Stimulated activated CD4-positive, alpha-beta T cell treated with anti-CD3 and anti-CD28 coated beads, TNF-alpha, amount 100 ng/mL, for 48 hours (primary cell): ENCODE results near the gene CFDP1.

Experiments
- DNase-seq, 3 donors: peaks; one replicate each; pipeline ENCODE4 v3.0.0-alpha.2; 2020; ENCODE audit warnings: low read depth in 3 of 3

Gene CFDP1

GRCh38 chr16:75432828-75433731 is at the start of gene CFDP1:
Gene CFDP1 (minus strand): TSS chr16:75433503. CDS start chr16:75433352, 151 bp downstream.
- peak; percentile 90 to 95 (median 92) for DNase-seq

GRCh38 chr16:75482434-75483205 is 49.3 kb upstream of the CFDP1 start:
- DNase-seq: no peak

GRCh38 chr16:75481475-75481874 is 48.2 kb upstream of the CFDP1 start:
- DNase-seq: no peak

DNA sequence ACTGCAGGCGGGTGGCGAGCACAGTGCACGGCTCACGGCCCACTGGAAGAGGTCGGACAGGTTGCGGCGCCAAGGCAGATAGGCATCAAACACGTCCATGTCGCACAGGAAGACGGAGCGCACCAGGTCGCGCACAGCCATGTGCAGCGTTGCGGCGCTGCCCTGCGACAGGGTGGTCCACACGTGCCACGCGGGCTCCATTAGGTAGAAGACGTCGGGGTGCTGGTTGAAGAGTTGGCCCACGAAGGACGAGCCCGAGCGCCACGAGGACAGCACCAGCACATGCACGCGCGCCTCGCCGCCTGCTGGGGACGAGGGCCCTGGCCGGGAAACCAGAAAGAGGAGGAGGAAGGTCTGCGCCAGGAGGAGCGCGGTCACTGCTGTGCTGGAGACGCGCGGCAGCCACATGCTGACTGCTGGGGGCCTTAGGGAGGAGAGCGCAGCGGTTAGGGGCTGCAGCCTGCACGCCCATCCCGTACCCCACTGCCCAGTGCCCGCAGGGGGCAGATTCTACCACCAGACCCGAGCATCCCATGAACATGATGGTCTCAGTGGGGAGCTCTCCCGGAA is 46.2 kb upstream of the CFDP1 start:
- DNase-seq: no peak

DNA sequence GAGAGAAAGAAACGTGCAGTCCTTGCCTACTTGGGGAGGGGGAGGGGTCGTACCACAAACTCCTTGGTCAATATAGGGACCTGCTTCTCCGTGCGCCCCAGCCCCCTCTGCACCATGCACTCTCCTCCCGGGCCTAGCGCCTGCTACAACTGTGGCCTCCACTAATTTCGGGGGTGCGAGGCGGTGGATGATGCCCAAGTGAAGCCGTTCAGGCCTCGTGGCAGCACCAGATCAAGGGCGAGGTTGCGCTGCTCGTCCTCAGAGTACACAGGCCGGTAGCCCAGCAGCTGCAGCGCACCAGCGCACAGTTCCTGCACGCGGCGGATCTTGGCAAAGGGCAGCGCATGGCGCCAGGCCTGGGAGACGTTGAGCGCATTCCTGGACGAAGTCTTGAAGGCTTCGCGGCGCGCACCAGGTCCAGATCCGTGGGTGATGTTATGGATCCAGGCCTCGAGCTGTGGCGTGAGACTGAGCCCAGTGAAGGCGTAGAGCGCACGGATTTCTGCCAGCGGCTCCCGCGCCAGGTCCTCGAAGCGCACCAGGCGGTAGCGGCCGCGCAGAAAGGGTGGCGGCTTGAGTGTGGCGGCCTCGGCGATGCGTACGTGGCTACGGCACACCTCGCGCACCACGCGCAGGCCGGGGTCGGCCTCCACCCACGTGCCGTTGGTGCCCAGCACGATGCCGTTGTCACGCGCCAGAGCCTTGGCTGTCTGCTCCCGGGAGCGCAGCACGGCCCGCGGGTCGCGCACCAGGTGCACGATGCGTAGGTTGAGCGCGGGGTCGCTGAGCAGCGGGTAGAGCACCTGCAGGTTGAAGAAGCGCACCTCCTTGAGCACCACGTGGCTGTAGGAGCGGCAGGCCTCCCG is 45.4 kb upstream of the CFDP1 start:
- no peak for DNase-seq

DNA sequence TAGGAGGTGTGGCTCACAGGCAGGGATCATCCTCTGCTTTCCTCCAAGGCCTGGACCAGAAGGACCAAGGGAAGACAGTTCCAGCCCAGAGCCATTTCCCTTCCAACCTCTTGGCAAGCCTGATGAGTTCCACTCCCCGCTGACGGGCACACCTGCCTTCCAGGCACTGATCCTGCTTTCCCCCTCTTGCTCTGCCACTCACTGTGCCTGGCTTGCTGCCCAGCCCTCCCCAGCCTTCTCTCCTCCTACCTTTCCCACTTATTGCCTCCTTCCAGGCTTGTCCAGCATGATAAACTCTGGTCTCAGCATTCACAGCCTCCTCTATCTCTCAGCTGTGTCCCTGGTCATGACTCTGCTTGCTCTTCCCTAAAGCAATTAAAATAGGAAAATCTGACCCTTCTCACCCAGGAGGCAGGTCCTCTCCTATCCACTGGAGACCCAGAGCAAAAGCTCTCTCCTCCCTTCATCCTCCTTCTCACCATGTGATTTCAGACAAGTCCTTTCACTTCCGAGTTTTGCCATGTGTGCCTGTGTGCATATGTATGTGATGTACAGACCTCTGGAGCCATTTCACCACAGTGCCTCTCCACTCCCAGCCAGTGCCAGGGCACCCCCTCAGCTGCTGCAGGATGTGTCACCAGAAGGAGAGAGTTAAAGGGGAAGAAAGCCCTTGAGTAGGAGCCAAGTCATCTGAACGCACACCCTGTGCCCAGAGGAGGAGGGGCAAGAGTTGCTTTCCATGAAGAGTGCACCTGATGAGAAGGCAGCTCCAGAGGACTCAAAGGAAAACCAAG is 44.6 kb upstream of the CFDP1 start:
- no peak for DNase-seq

- no peak for DNase-seq
These were observed 43.5 kb upstream of the CFDP1 start for GRCh38 chr16:75476817-75477216.

DNA sequence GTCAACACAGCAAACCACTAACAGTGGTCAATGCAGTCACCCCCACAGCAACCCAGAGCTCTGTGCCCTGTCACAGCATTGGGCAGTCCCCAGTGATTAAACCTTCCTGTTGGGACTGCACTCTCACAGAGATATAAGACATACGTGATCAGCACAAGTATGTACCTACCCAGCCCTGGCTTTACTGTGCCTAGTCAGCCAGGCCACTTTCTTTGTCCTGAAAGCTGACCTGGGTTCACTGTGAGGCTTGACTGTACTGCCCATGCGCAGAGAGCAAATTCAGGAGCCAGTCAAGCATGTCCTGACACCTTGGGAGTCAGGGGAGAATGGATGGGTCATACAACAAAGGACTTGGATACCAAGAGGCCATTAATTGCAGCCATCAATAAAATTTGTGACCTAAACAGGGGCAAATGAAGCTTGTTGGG is 42.1 kb upstream of the CFDP1 start:
- DNase-seq: no peak

DNA sequence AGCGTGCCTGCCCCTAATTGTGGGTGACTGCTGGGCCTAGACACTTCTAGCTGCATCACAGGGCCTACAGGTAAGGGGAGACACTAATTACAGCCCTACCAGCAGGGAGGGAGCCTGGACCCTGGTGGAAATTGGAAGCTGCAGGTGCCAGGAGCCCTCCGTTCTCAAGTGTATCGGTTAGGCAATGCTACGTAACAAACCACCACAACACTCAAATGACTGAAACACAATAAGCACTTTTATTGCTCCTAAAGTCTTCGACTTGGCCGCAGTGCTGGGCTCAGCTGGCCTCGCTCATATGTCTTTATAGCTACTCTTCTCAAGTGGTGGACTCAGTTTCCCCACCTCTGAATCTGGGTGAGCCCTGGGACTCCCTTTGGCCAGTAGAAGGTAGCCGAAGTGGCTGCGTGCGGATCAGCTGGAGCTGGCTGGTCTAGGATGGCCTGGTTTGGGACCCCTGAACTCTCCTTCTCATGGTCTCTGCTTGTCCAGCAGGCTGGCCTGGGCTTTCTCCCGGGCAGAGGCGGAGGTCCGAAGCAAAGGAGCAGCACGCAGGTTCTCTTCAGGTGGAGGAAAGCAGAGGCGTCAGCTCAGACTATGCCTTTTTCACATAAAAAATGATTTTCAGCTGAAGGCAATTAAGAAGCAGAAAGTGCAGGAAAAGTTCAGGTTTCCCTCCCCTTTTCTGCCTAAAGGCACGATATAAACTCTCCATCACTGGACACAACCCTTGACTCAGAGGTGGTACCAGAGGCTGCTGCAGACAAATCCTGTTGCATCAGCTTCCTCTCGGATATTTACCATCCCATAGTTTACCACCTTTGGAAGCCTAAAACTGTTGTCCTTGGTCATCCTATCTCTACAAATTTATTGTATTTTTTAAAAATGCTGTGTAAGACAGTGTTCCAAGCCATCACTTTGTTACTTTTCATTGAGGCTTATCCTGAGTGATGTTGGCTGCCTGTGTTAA is 39.9 kb upstream of the CFDP1 start:
- DNase-seq: no peak

DNA sequence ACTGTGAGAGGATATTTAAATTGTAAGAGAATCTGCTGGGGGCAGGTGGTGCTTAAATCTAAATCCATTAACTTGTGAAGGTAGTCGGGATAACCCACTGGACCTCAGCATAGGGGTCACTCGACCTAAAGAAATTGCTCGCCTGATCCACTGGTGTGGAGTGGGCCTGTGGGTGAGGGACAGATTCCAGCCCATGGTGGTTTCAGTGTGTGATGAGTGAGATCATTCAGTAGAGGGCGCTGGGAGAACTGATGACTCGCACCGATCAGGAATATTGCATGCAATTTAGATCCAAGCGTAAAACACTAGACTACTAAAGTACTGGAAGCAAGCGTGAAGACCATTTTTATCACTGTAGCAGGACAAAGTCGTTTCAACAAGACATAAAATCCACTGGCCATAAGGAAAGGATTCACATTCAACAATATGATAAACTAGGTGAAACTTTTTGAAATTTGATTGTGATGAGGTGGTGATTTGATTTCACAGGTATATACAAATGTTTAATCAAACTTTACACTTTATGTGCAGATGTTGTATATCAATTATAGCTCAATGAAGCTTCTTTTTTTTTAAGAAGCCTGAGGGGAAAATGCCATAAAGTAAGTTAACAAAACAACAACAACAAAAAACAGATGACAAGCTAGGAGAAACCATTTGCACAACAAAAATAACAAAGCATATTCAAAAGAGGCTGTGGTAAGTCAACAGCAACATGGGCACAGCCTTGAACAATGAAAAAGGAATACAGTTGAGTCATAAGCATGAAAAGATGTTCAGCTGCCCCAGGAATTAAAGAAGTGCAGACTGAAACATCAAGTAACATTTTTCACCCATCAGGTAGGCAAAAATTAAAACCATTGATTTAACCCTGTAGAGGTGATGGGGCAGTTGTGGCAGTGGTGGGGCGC is 38.7 kb upstream of the CFDP1 start:
- DNase-seq: no peak

DNA sequence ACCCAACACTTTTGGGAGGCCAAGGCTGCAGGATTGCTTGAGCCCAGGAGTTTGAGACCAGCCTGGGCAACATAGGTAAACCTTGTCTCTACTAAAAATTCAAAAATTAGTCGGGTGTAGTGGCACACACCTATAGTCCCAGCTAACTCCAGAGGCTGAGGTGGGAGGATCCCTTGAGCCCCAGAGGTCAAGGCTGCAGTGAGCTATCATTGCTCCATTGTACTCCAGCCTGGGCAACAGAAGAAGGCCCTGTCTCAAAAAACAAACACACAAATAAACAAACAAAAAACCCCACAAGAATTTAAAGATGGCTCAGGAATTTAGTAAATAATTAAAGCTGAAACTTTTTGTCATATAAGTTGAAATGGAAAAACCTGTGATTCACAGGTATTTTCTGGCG is 33.5 kb upstream of the CFDP1 start:
- no peak for DNase-seq

- peak; percentile 98 to 99 (median 99) for DNase-seq
These were observed 31.0 kb upstream of the CFDP1 start, which contains the start of gene TMEM170A for GRCh38 chr16:75464122-75464918. Gene TMEM170A (minus strand): TSS chr16:75464689. CDS start chr16:75464600, 89 bp downstream.

GRCh38 chr16:75463389-75464121 is 30.3 kb upstream of the CFDP1 start:
- peak in 2 of 3 donors; percentile 3 to 10 for DNase-seq

- DNase-seq: no peak
These were observed 29.5 kb upstream of the CFDP1 start for GRCh38 chr16:75462806-75463205.

- DNase-seq: no peak
These were observed 28.3 kb upstream of the CFDP1 start for GRCh38 chr16:75461575-75461974.

GRCh38 chr16:75460446-75460845 is 27.1 kb upstream of the CFDP1 start:
- DNase-seq: no peak

GRCh38 chr16:75459691-75460090 is 26.4 kb upstream of the CFDP1 start:
- no peak for DNase-seq
